ENCODE data around the gene RFX2. TPM values are rescaled to one million over a fixed set of nuclear protein-coding genes. Genes with fewer than 3 reads are reported as not detected.

Gene RFX2
- total and polyA plus RNA-seq, 4 donors, result 0.67 to 5.1 (median 2.8) TPM

DNA sequence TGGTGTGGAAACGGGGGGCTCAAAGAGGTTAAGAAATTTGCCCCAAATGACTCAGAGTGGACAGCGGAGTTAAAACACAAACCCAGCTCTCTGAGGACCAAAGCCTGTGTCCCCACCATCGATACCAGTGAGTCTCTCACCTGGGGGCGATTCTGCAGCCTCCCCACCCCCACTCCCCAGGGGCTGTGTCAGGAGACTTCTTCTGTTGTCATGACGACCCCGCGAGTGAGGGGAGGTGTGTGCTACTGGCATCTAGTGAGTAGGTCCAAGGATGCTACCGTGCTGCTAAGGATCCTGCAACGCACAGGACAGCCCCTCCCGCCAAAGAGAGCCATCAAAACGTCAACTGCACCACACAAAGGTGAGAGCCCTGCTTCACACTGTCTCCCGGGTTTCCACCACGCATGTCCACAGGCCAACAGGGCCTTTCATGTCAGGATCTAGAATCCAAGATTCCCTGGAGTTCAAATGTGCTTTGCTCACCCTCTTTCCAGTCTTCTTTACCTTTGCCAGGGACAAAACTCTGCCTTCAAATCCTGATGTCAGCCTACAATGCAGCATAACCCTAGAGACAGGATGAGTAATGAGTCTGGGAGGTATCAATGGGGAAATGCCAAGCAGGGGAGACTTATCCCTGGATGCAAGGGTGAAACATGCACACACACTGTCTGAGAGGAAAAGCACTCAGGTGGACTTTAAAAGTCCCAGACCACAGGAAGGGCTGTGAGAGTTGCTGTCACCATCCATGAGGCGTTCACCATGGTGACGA lies 136.2 kb downstream of the RFX2 start (continued):
- TF ChIP-seq, protein P1, sequence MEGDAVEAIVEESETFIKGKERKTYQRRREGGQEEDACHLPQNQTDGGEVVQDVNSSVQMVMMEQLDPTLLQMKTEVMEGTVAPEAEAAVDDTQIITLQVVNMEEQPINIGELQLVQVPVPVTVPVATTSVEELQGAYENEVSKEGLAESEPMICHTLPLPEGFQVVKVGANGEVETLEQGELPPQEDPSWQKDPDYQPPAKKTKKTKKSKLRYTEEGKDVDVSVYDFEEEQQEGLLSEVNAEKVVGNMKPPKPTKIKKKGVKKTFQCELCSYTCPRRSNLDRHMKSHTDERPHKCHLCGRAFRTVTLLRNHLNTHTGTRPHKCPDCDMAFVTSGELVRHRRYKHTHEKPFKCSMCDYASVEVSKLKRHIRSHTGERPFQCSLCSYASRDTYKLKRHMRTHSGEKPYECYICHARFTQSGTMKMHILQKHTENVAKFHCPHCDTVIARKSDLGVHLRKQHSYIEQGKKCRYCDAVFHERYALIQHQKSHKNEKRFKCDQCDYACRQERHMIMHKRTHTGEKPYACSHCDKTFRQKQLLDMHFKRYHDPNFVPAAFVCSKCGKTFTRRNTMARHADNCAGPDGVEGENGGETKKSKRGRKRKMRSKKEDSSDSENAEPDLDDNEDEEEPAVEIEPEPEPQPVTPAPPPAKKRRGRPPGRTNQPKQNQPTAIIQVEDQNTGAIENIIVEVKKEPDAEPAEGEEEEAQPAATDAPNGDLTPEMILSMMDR (IDR thresholded peaks at IDR 0.05; ENCODE audit: low read depth, low read length, missing input control), result no peak
- TF ChIP-seq TAF1 (conservative IDR thresholded peaks at IDR 0.05), result no peak
- no peak for TF ChIP-seq YY1 (IDR thresholded peaks at IDR 0.05)
- TF ChIP-seq EGR1 (IDR thresholded peaks at IDR 0.05; ENCODE audit: low read depth in 2 of 2), result no peak
- TF ChIP-seq, protein P2, sequence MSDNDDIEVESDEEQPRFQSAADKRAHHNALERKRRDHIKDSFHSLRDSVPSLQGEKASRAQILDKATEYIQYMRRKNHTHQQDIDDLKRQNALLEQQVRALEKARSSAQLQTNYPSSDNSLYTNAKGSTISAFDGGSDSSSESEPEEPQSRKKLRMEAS (IDR thresholded peaks at IDR 0.05), result no peak

DNA sequence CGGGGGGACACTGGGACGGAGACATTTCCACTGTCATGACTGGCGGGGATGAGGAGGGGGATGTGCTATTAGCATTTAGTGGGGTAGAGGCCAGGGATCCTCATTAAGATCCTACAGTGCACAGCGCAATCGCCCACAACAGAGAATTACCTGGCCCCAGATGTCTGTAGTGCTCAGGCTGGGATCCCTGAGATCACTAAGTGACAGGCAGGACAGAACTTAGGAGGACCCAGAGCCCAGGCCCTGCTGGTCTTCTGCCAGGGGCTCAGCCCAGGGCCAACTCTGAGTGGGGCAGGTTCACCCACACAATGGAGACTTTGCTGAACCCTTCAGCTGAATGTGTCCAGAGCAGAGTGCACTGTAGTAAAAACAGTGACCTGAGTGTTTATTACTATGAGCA lies 136.9 kb downstream of the RFX2 start:
- TF ChIP-seq EGR1 (IDR thresholded peaks at IDR 0.05; ENCODE audit: low read depth in 2 of 2) (no peak), RXRA (IDR thresholded peaks at IDR 0.05) (no peak), FOXA1 (IDR thresholded peaks at IDR 0.05) (no peak), SP1 (IDR thresholded peaks at IDR 0.05) (no peak), HNF4G (IDR thresholded peaks at IDR 0.05) (no peak), YY1 (IDR thresholded peaks at IDR 0.05) (no peak), HNF4A (conservative IDR thresholded peaks at IDR 0.05) (no peak), RAD21 (IDR thresholded peaks at IDR 0.05) (no peak)
- TF ChIP-seq, protein P3, sequence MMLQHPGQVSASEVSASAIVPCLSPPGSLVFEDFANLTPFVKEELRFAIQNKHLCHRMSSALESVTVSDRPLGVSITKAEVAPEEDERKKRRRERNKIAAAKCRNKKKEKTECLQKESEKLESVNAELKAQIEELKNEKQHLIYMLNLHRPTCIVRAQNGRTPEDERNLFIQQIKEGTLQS (IDR thresholded peaks at IDR 0.05), result no peak
- TF ChIP-seq, protein P1 (IDR thresholded peaks at IDR 0.05; ENCODE audit: low read depth, low read length, missing input control), result no peak
- no peak overlapping the region for H3K27ac ChIP-seq (ENCODE audit: low read depth in 1 of 2, low read length in 2 of 2)
- peaks cover 0 to 3% (median 1%) of the 10 kb centered on the region in 4 donors for H3K36me3 ChIP-seq (ENCODE audit: control insufficient read depth in 4 of 4, insufficient read depth in 3 of 4, low read depth in 1 of 4, low read length in 3 of 4)
- H3K9ac ChIP-seq (ENCODE audit: low read depth in 1 of 2, low read length in 2 of 2), result no peak overlapping the region
- no peaks in the 10 kb centered on the region for H3K9me3 ChIP-seq (ENCODE audit: control insufficient read depth in 4 of 4, low read length in 3 of 4)
- no peaks in the 10 kb centered on the region for H3K27me3 ChIP-seq (ENCODE audit: control insufficient read depth in 4 of 4, insufficient read depth in 4 of 4, low read length in 3 of 4)
- peaks cover 6 to 35% (median 24%) of the 10 kb centered on the region in 4 donors for H3K4me1 ChIP-seq (ENCODE audit: control insufficient read depth in 4 of 4, insufficient read depth in 4 of 4, low read length in 3 of 4)
- no peak for DNase-seq (ENCODE audit: low spot score)
- WGBS, result 97% methylated on average over 5 of the region's 5 CpGs
- H3K4me3 ChIP-seq (ENCODE audit: low read depth in 1 of 3, low read length in 3 of 3), result no peak overlapping the region

DNA sequence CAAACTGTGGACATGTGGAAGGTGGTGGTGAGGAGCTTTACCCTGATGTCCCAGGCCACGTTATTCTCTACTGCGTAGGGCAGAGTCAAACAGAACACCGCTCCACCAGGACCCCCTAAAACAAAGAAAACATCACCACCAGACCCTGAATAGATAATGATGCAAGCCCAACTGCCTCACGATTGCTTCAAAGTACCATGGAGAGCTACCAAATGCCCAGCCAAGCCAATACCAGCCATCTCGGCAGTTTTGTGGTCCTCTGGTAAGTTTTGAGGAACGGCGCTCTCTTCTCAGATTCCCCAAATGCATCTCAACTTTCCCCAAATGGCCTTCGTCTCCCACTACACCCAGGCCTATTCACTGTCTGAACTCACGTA lies 138.0 kb downstream of the RFX2 start:
- 86% methylated on average over 9 of the region's 9 CpGs for WGBS
- Histone ChIP-seq H3K4me3 (ENCODE audit: low read depth in 1 of 3, low read length in 3 of 3) (no peak overlapping the region), H3K36me3 (ENCODE audit: control insufficient read depth in 4 of 4, insufficient read depth in 3 of 4, low read depth in 1 of 4, low read length in 3 of 4) (peaks cover 0 to 3% (median 1%) of the 10 kb centered on the region in 4 donors), H3K27me3 (ENCODE audit: control insufficient read depth in 4 of 4, insufficient read depth in 4 of 4, low read length in 3 of 4) (no peaks in the 10 kb centered on the region), H3K27ac (ENCODE audit: low read depth in 1 of 2, low read length in 2 of 2) (no peak overlapping the region), H3K4me1 (ENCODE audit: control insufficient read depth in 4 of 4, insufficient read depth in 4 of 4, low read length in 3 of 4) (peaks cover 8 to 43% (median 28%) of the 10 kb centered on the region in 4 donors), H3K9ac (ENCODE audit: low read depth in 1 of 2, low read length in 2 of 2) (no peak overlapping the region), H3K9me3 (ENCODE audit: control insufficient read depth in 4 of 4, low read length in 3 of 4) (no peaks in the 10 kb centered on the region)
- TF ChIP-seq, protein P1 (IDR thresholded peaks at IDR 0.05; ENCODE audit: low read depth, low read length, missing input control), result no peak
- TF ChIP-seq RXRA (IDR thresholded peaks at IDR 0.05) (no peak), SP1 (IDR thresholded peaks at IDR 0.05) (no peak), GABPA (IDR thresholded peaks at IDR 0.05 in 1 of 2, conservative IDR thresholded peaks at IDR 0.05 in 1 of 2) (no peak), RAD21 (IDR thresholded peaks at IDR 0.05) (no peak), TAF1 (conservative IDR thresholded peaks at IDR 0.05) (no peak), EGR1 (IDR thresholded peaks at IDR 0.05; ENCODE audit: low read depth in 2 of 2) (no peak)
- TF ChIP-seq, protein P4, sequence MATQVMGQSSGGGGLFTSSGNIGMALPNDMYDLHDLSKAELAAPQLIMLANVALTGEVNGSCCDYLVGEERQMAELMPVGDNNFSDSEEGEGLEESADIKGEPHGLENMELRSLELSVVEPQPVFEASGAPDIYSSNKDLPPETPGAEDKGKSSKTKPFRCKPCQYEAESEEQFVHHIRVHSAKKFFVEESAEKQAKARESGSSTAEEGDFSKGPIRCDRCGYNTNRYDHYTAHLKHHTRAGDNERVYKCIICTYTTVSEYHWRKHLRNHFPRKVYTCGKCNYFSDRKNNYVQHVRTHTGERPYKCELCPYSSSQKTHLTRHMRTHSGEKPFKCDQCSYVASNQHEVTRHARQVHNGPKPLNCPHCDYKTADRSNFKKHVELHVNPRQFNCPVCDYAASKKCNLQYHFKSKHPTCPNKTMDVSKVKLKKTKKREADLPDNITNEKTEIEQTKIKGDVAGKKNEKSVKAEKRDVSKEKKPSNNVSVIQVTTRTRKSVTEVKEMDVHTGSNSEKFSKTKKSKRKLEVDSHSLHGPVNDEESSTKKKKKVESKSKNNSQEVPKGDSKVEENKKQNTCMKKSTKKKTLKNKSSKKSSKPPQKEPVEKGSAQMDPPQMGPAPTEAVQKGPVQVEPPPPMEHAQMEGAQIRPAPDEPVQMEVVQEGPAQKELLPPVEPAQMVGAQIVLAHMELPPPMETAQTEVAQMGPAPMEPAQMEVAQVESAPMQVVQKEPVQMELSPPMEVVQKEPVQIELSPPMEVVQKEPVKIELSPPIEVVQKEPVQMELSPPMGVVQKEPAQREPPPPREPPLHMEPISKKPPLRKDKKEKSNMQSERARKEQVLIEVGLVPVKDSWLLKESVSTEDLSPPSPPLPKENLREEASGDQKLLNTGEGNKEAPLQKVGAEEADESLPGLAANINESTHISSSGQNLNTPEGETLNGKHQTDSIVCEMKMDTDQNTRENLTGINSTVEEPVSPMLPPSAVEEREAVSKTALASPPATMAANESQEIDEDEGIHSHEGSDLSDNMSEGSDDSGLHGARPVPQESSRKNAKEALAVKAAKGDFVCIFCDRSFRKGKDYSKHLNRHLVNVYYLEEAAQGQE (IDR thresholded peaks at IDR 0.05), result peak; percentile 95
- no peak for DNase-seq (ENCODE audit: low spot score)
